HG03045 (cell line): ENCODE results near the gene SOX30.

ENCODE experiments used
- ATAC-seq: cut with Tn5 transposase; IDR thresholded peaks from one replicate; pipeline ENCODE4 v1.9.1; 2021; ENCODE audit warnings: mild to moderate bottlenecking, moderate library complexity; ENCODE audit not compliant: unreplicated experiment

Gene SOX30

DNA sequence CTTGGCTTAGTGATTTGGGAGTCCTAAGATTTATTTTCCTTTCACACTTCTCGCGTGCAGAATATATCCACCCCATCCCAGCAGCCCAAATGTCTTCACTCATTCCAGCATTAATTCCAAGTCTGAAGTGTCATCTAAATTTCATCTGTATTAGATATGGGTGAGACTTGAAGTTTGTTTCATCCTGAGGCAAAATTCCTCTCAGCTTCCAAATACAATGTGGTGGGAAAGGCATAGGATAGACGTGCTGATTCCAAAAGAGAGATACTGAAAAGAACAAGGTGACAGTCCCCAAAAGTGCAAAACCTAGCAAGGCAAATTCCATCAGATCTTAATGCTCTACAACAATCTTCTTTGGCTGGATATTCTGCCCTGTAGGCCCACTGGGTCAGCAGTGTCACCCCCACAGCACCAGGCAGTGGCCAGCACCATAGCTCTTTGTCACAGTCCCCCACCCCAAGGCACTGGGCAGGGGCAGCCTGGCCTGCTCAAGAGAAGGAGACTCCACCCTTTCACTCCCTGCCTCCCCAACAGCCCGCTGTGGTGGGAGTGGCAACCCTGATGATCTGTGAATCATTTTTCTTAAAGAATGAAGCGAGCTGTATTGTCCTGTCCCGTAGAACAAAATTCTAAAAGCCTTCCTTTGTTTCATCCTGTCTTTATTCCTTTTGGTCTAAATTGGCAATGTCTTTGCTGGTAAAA lies 74.0 kb downstream of the SOX30 start:
- ATAC-seq = no peak

DNA sequence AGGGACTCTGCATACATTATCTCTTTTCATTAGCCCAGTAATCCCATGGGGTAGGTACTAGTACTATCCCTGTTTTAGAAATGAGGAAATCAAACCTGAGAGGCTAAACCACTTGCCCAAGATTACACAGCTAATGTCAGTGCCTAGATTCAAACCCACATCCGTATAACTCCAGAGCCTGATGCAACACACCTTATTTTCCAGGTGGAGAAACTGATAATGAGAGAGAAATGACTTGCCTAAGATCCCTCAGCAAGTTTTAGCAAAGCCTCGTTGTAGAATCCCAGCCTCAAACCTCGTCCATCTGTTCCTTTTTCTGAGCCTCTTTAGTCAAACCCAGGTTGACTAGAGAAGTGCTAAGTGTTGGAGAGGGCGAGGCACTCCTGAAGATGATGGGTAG lies 75.6 kb downstream of the SOX30 start:
- no peak for ATAC-seq
